ENCODE results near the gene CARD11.
A peak's percentile ranks its signal among the peaks of the same experiment; 100 is the strongest.

Gene CARD11

GRCh38 chr7:2872296-2872874 lies 171.3 kb downstream of the CARD11 start:
- no peak for DNase-seq (ENCODE audit: low spot score)

DNA sequence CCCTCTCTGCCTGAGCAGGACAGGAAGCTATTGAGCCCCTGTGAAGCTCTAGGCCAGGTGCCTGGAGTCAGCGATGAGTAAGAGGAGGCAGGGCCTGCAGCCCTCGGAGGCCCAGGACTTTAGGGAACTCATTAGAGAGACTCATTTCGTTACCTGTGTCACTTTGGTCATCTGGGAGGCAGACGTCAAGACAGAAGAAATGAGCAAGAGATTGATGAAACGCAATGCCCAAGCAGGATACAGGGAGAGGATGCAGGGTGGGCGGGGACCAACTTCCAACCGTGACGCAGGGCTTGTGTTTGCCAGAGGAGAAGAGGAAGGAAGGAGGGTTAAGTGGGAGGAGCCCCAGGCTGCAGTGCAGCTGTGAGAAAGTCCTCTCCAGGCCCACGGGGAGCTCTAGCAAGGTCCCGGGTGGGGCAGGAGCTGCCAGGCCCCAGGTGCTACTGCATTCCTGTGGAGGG lies 173.2 kb downstream of the CARD11 start:
- peak; percentile 56 for DNase-seq (ENCODE audit: low spot score)

GRCh38 chr7:2869981-2870380 lies 173.7 kb downstream of the CARD11 start:
- DNase-seq (ENCODE audit: low spot score) = no peak

- DNase-seq (ENCODE audit: low spot score) = no peak
Observed at GRCh38 chr7:2866601-2867000, 177.1 kb downstream of the CARD11 start.

GRCh38 chr7:2864999-2865670 lies 178.5 kb downstream of the CARD11 start:
- DNase-seq (ENCODE audit: low spot score) = peak; percentile 76

- no peak for DNase-seq (ENCODE audit: low spot score)
Observed at GRCh38 chr7:2864204-2864985, 179.3 kb downstream of the CARD11 start.

DNA sequence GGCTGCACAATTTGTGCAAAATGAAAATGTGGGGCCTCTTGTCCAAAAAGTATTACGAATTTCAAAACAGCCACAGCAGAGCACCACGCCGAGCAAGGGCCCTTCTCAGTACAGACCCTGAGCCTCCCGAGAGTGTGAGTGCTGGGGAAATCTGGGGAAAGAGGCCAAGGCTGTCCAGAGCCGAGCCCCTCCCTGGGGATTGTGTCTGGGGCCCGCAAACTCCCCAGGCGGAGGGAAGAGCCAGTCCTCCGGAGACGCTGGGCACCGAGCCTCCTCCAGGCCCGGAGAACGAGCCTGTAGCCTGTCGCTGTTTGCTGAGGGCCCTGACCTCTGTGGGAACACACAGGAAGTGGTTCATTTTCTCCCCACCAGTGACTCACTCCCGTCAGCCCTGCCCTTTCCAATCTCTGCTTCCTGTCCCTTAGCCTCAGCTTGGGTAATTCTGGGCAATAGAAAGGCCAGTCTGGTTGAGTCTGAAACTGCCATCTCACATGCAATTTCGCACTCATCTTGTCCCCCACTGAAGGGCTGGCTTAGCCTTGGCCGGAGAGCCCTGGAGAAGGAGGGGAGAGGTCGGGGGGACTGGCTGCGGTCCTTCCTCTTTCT lies 180.1 kb downstream of the CARD11 start:
- DNase-seq (ENCODE audit: low spot score) = peak; percentile 91

DNA sequence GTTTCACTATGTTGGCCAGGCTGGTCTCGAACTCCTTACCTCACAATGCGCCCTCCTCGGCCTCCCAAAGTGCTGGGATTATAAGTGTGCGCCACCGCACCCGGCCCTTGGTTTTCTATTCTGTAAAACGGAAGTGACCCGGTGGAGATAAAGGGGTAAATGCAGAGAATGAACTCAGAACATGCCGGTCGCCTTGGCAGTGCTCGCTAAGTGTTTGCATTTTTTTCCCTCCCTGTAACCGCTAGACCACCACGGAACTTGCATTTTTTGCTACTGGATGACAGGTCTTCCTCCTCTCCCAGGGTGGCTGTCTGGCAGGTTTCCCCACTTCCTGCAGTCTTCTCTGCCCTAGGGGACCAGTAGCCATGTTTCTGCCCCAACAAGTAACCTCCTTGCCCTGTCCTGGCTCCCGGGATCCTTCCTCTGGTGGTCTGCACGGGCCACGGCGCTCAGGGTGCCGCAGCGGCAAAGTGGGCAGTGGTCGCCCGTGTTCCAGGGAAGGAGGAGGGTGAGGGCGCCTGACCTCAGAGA lies 180.8 kb downstream of the CARD11 start:
- DNase-seq (ENCODE audit: low spot score) = no peak

DNA sequence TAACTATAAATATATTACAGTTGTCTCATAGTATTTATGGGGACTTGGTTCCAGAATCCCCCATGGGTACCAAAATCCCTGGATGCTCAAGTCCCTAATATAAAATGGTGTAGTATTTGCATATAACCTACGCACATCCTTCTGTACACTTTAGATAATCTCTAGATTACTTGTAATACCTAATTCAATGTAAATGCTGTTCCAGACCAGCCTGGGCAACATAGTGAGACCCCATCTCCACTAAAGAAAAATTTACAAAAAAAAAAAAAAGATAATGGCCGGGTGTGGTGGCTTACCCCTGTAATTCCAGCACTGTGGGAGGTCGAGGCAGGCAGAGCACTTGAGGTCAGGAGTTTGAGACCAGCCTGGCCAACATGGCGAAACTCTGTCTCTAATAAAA lies 182.2 kb downstream of the CARD11 start:
- DNase-seq (ENCODE audit: low spot score) = no peak

- no peak for DNase-seq (ENCODE audit: low spot score)
Observed at GRCh38 chr7:2860627-2861133, 183.0 kb downstream of the CARD11 start.

DNA sequence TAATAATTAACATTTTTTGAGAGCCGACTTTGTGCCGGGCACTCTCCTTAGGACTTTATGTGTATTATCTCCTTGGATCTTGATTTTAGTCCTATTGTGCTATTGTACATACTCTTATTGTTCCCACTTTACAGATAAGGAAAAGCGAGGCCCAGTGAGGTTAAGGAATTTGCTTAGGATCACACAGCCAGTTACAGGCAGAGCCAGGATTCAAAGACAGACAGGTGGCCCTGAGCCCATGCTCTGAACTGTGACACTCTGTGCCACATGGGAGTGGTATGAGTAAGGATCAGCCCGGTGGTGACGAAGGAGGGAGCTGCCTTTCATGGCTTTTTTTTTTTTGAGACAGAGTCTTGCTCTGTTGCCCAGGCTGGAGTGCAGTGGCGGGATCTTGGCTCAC lies 183.7 kb downstream of the CARD11 start:
- no peak for DNase-seq (ENCODE audit: low spot score)

DNA sequence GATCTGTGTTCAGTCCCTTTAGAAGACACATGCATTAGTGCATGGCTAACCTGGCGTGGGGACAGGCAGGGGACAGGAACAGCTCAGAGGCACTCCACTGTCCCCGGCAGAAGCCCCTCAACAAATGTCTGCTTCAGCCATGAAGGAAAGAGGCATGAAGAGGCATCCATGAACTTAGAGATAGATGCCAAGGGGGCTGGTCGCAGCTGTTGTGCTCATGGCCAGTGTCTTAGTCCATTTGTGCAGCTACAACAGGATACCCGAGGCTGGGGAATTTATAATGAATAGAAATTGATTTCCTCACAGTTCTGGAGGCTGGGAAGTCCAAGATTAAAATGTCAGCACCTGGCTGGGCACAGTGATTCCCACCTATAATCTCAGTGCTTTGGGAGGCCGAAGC lies 185.0 kb downstream of the CARD11 start:
- no peak for DNase-seq (ENCODE audit: low spot score)

GRCh38 chr7:2856388-2857169 lies 187.1 kb downstream of the CARD11 start:
- no peak for DNase-seq (ENCODE audit: low spot score)
